Pancreas (tissue), 10 donors: ENCODE data around the gene RETREG2. TPM values are rescaled to one million over a fixed set of nuclear protein-coding genes. Genes with fewer than 3 reads are reported as not detected.

ENCODE experiments used
- ATAC-seq, 4 donors: fragments of 200-7000 bp; cut with Tn5 transposase; one replicate each; pipeline versions ENCODE4 v1.8.0 to v1.9.1; 2020; ENCODE audit warnings: mild to moderate bottlenecking in 4 of 4, moderate library complexity in 4 of 4
- DNase-seq, 6 donors: peaks; one replicate each; pipeline ENCODE4 v3.0.0-alpha.2; 2020
- FAIRE-seq: peaks from 2 replicates; lab custom pipeline; 2012; peaks lifted over from hg19 to GRCh38; lab: Jason Lieb, UNC
- H3K27ac ChIP-seq, 4 donors: fragments of 200-600 bp; sonication (generic); 1 replicate in 3 of 4; 2 replicates in 1 of 4; pipeline versions ENCODE4 v1.5.0 to v1.8.0; 2020
- H3K27me3 ChIP-seq, 4 donors: fragments of 200-600 bp; one replicate each; pipeline ENCODE4 v1.8.0; 2021
- H3K36me3 ChIP-seq, 3 donors: fragments of 200-600 bp; sonication (generic) in 1 of 3; one replicate each; pipeline versions ENCODE4 v1.5.0 to v1.8.0; 2020 to 2021
- H3K4me1 ChIP-seq, 3 donors: fragments of 200-600 bp; one replicate each; pipeline ENCODE4 v1.8.0; 2021
- H3K4me3 ChIP-seq, 4 donors: fragments of 200-600 bp; sonication (generic) in 2 of 4; one replicate each; pipeline versions ENCODE4 v1.5.0 to v1.8.0; 2020 to 2021
- H3K9me3 ChIP-seq, 4 donors: fragments of 200-600 bp; one replicate each; pipeline ENCODE4 v1.8.0; 2021
- CTCF ChIP-seq, 4 donors: fragments of 200-600 bp; sonication (generic) in 3 of 4; IDR thresholded peaks; one replicate each; pipeline versions ENCODE4 v1.5.0 to v1.8.0; 2021; ENCODE audit warnings: antibody characterized with exemption in 4 of 4
- WGBS, 2 donors: extraction: QIAGEN DNeasy Blood & Tissue Kit; methylation state at CpG; one replicate each; pipeline ENCODE4 v1.1.7; 2013; 5-methylcytosine and 5-hydroxymethylcytosine counted together
- intact Hi-C, 3 donors: fragments of 100-400 bp; cut with DNase I; formaldehyde crosslinking; loops; one replicate each; pipeline versions ENCODE4 v1.11.1 to v1.14.2; 2022
- polyA plus RNA-seq, 2 donors: library from polyadenylated mRNA; stranded (reverse); fragments of 200-250 nt; gene quantifications; one replicate each; pipeline ENCODE4 v1.2.3, GENCODE V29; 2013
- total RNA-seq, 6 donors: library from RNA; stranded (reverse); fragmentation: NEBNext Ultra II Directional in 4 of 6; extraction: Animal tissue kit (Norgen Biotek cat#: 25700) in 4 of 6; gene quantifications; one replicate each; pipeline versions ENCODE4 v1.2.1 to v1.2.4, GENCODE V29; 2021 to 2023
- donor health status: healthy with polysubstance abuse.
- donor health status: DM: no; HTN: no; CAD: no; lungs with moderate emphysema.
- donor health status: DM: no; HTN: no; CAD: no.
- donor health status: control.
- donor health status: control.
- donor health status: Bipolar disorder and iron deficiency.
- donor health status: DM: yes; HTN: yes; CAD: no.
- donor health status: DM: no; HTN: no; CAD: no.
- donor health status: DM: no; HTN: no; CAD: no.
- donor health status: DM: yes; HTN: yes; CAD: no.

The RETREG2 gene
- total and polyA plus RNA-seq, 8 donors, result 31.6 to 59.4 (median 46.2) TPM

- intact Hi-C loops, result no loop called here
- Histone ChIP-seq H3K9me3 (no peaks in the 10 kb centered on the region), H3K27me3 (no peaks in the 10 kb centered on the region), H3K4me3 (no peak overlapping the region), H3K36me3 (peaks cover 0 to 8% (median 0%) of the 10 kb centered on the region in 3 donors), H3K4me1 (peaks cover 0 to 11% (median 5%) of the 10 kb centered on the region in 3 donors), H3K27ac (no peak overlapping the region)
- DNase-seq (peak in 1 of 6 donors; percentile 7), FAIRE-seq (no peak), ATAC-seq (no peak)
- no peak for TF ChIP-seq CTCF (IDR thresholded peaks at IDR 0.05)
- WGBS, 2 donors, result 90 to 95% methylated on average over 9 of the region's 9 CpGs
Observed at GRCh38 chr2:219210886-219211362, 32.8 kb downstream of the RETREG2 start.

GRCh38 chr2:219213026-219213415 is 34.9 kb downstream of the RETREG2 start:
- Histone ChIP-seq H3K9me3 (no peaks in the 10 kb centered on the region), H3K27ac (no peak overlapping the region), H3K27me3 (no peaks in the 10 kb centered on the region), H3K4me3 (no peak overlapping the region), H3K4me1 (peaks cover 0 to 10% (median 7%) of the 10 kb centered on the region in 3 donors), H3K36me3 (peaks cover 0 to 8% (median 0%) of the 10 kb centered on the region in 3 donors)
- DNase-seq, result no peak
- no peak for TF ChIP-seq CTCF (IDR thresholded peaks at IDR 0.05)
- no peak for ATAC-seq
- intact Hi-C loops, result no loop called here
- 86 to 89% methylated on average over 8 of the region's 8 CpGs for WGBS, 2 donors
- FAIRE-seq, result no peak

- FAIRE-seq, result no peak
- no peak overlapping the region for H3K4me3 ChIP-seq
- no peak for TF ChIP-seq CTCF (IDR thresholded peaks at IDR 0.05)
- H3K4me1 ChIP-seq, result peaks cover 0 to 13% (median 12%) of the 10 kb centered on the region in 3 donors
- H3K9me3 ChIP-seq, result no peaks in the 10 kb centered on the region
- no peak for ATAC-seq
- no peaks in the 10 kb centered on the region for H3K27me3 ChIP-seq
- H3K36me3 ChIP-seq, result peaks cover 0 to 8% (median 0%) of the 10 kb centered on the region in 3 donors
- intact Hi-C loops, result no loop called here
- no peak overlapping the region for H3K27ac ChIP-seq
- WGBS, 2 donors, result 92 to 96% methylated on average over 10 of the region's 10 CpGs
- DNase-seq, result no peak
Observed at GRCh38 chr2:219213486-219214071, 35.5 kb downstream of the RETREG2 start.

GRCh38 chr2:219214141-219214540 is 36.1 kb downstream of the RETREG2 start:
- Histone ChIP-seq H3K4me1 (peaks cover 1 to 15% (median 12%) of the 10 kb centered on the region in 3 donors), H3K27ac (no peak overlapping the region), H3K9me3 (no peaks in the 10 kb centered on the region), H3K4me3 (no peak overlapping the region), H3K36me3 (peaks cover 0 to 8% (median 0%) of the 10 kb centered on the region in 3 donors), H3K27me3 (no peaks in the 10 kb centered on the region)
- no peak for TF ChIP-seq CTCF (IDR thresholded peaks at IDR 0.05)
- ATAC-seq (no peak), FAIRE-seq (no peak), DNase-seq (no peak)
- intact Hi-C loops, result no loop called here
- WGBS, 2 donors, result 93 to 96% methylated on average over 15 of the region's 15 CpGs

GRCh38 chr2:219214786-219215185 is 36.7 kb downstream of the RETREG2 start:
- no peaks in the 10 kb centered on the region for H3K9me3 ChIP-seq
- H3K4me3 ChIP-seq, result no peak overlapping the region
- DNase-seq (no peak), FAIRE-seq (no peak), ATAC-seq (no peak)
- 88 to 94% methylated on average over 6 of the region's 6 CpGs for WGBS, 2 donors
- peaks cover 7 to 20% (median 17%) of the 10 kb centered on the region in 3 donors for H3K4me1 ChIP-seq
- H3K27ac ChIP-seq, result no peak overlapping the region
- intact Hi-C loops, result no loop called here
- no peaks in the 10 kb centered on the region for H3K27me3 ChIP-seq
- peaks cover 0 to 11% (median 0%) of the 10 kb centered on the region in 3 donors for H3K36me3 ChIP-seq
- TF ChIP-seq CTCF (IDR thresholded peaks at IDR 0.05), result no peak
